Measurements from ENCODE around the gene RIOK3.

Gene RIOK3

DNA sequence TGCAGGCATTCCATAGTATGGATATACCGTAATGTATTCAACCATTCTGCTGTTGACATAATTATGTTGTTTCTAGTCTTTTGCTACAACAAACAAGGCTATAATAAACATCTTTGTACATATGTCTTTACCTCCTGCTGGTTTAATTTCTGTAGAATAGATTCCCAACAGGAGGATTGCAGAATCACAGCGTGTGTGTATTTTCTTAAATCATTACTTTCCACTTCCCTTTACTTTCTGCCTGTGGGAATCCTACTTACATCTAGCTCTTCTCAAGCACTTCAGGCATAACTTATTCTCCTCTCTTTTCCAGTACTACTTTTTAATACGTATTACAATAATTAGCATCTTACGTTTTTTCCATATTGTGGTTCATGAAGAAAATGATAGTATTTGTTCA lies 13.0 kb upstream of the RIOK3 start:
- no peaks in the 10 kb centered on the region; the same call in 1 of the 2 replicates for H3F3A ChIP-seq (ENCODE audit: insufficient read depth)
- no peaks in the 10 kb centered on the region for H4K20me1 ChIP-seq (ENCODE audit: low read depth, low read length)
- H3K4me3 ChIP-seq (ENCODE audit: insufficient read depth, low read length, poor library complexity, severe bottlenecking): no peak overlapping the region
- no peak overlapping the region for H3K27ac ChIP-seq (ENCODE audit: low read depth, low read length)
- H3K27me3 ChIP-seq (ENCODE audit: low read length): no peaks in the 10 kb centered on the region
- peaks cover 5% of the 10 kb centered on the region; the same call in 1 of the 2 replicates for H3K9me3 ChIP-seq (ENCODE audit: insufficient read depth, low read length)
- no peak overlapping the region for H3K9ac ChIP-seq (ENCODE audit: low read length)
- H2AFZ ChIP-seq (ENCODE audit: low read depth, low read length, severe bottlenecking): no peak overlapping the region
- no peaks in the 10 kb centered on the region for H3K36me3 ChIP-seq (ENCODE audit: low read length)
- TF ChIP-seq, protein P1, sequence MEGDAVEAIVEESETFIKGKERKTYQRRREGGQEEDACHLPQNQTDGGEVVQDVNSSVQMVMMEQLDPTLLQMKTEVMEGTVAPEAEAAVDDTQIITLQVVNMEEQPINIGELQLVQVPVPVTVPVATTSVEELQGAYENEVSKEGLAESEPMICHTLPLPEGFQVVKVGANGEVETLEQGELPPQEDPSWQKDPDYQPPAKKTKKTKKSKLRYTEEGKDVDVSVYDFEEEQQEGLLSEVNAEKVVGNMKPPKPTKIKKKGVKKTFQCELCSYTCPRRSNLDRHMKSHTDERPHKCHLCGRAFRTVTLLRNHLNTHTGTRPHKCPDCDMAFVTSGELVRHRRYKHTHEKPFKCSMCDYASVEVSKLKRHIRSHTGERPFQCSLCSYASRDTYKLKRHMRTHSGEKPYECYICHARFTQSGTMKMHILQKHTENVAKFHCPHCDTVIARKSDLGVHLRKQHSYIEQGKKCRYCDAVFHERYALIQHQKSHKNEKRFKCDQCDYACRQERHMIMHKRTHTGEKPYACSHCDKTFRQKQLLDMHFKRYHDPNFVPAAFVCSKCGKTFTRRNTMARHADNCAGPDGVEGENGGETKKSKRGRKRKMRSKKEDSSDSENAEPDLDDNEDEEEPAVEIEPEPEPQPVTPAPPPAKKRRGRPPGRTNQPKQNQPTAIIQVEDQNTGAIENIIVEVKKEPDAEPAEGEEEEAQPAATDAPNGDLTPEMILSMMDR (IDR thresholded peaks at IDR 0.05; ENCODE audit: insufficient read depth, low read length, poor library complexity, severe bottlenecking): no peak
- no peak for TF ChIP-seq EZH2phosphoT487 (conservative IDR thresholded peaks at IDR 0.05; ENCODE audit: low read length)
- H3K9me2 ChIP-seq (replicated peaks; ENCODE audit: insufficient read depth, low read length): no peaks in the 10 kb centered on the region
- H3K4me2 ChIP-seq (ENCODE audit: low read depth, low read length, poor library complexity, severe bottlenecking): no peak overlapping the region
- peaks cover 15% of the 10 kb centered on the region for H3K79me2 ChIP-seq (ENCODE audit: insufficient read depth, low read length)

DNA sequence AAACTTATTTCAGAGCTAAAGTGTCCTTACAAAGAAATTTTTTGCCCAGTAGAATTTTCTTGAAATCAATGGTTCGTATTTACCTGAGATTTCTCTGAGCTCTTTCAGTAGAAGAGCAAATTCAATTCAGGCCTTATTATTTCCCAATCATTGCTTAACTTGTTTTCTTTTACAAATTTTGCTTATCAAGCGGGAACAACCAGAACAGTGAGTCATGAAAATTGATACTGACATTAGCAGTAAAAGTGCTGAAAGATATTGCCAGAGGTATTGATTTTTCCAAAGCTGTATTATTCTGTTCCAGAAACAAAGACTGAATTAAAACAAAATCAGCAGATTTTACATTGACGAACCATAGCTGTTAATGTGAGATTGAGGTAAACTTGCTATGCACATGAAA lies 10.1 kb upstream of the RIOK3 start:
- Histone ChIP-seq H3F3A (ENCODE audit: insufficient read depth) (no peaks in the 10 kb centered on the region; the same call in 1 of the 2 replicates), H3K9ac (ENCODE audit: low read length) (no peak overlapping the region), H3K79me2 (ENCODE audit: insufficient read depth, low read length) (no peaks in the 10 kb centered on the region), H3K4me3 (ENCODE audit: insufficient read depth, low read length, poor library complexity, severe bottlenecking) (no peak overlapping the region), H3K27me3 (ENCODE audit: low read length) (no peaks in the 10 kb centered on the region), H4K20me1 (ENCODE audit: low read depth, low read length) (no peaks in the 10 kb centered on the region), H3K4me2 (ENCODE audit: low read depth, low read length, poor library complexity, severe bottlenecking) (no peak overlapping the region), H2AFZ (ENCODE audit: low read depth, low read length, severe bottlenecking) (no peak overlapping the region), H3K9me2 (replicated peaks; ENCODE audit: insufficient read depth, low read length) (no peaks in the 10 kb centered on the region), H3K27ac (ENCODE audit: low read depth, low read length) (no peak overlapping the region), H3K9me3 (ENCODE audit: insufficient read depth, low read length) (peaks cover 5% of the 10 kb centered on the region; the same call in 1 of the 2 replicates), H3K36me3 (ENCODE audit: low read length) (no peaks in the 10 kb centered on the region)
- no peak for TF ChIP-seq EZH2phosphoT487 (conservative IDR thresholded peaks at IDR 0.05; ENCODE audit: low read length)
- TF ChIP-seq, protein P1 (IDR thresholded peaks at IDR 0.05; ENCODE audit: insufficient read depth, low read length, poor library complexity, severe bottlenecking): no peak

GRCh38 chr18:23448291-23448690 lies 4.8 kb upstream of the RIOK3 start:
- Histone ChIP-seq H3K27me3 (ENCODE audit: low read length) (no peaks in the 10 kb centered on the region), H2AFZ (ENCODE audit: low read depth, low read length, severe bottlenecking) (no peak overlapping the region), H3F3A (ENCODE audit: insufficient read depth) (peaks cover 8% of the 10 kb centered on the region; the same call in 1 of the 2 replicates), H3K79me2 (ENCODE audit: insufficient read depth, low read length) (peaks cover 2% of the 10 kb centered on the region), H3K4me2 (ENCODE audit: low read depth, low read length, poor library complexity, severe bottlenecking) (no peak overlapping the region), H3K36me3 (ENCODE audit: low read length) (no peaks in the 10 kb centered on the region), H4K20me1 (ENCODE audit: low read depth, low read length) (no peaks in the 10 kb centered on the region), H3K9me3 (ENCODE audit: insufficient read depth, low read length) (no peaks in the 10 kb centered on the region), H3K9ac (ENCODE audit: low read length) (no peak overlapping the region), H3K4me3 (ENCODE audit: insufficient read depth, low read length, poor library complexity, severe bottlenecking) (no peak overlapping the region), H3K9me2 (replicated peaks; ENCODE audit: insufficient read depth, low read length) (no peaks in the 10 kb centered on the region), H3K27ac (ENCODE audit: low read depth, low read length) (no peak overlapping the region)
- TF ChIP-seq, protein P1 (IDR thresholded peaks at IDR 0.05; ENCODE audit: insufficient read depth, low read length, poor library complexity, severe bottlenecking): no peak
- no peak for TF ChIP-seq EZH2phosphoT487 (conservative IDR thresholded peaks at IDR 0.05; ENCODE audit: low read length)

Measured in SU-DHL-6 (cell line).